Upper lobe of left lung (tissue), 4 donors: ENCODE measurements around the gene TTC33.

Source experiments
- CTCF ChIP-seq, 6 experiments: fragments of 450-650 bp in 4 of 6; fragments of 200-600 bp in 2 of 6; sonication (generic) in 2 of 6; IDR thresholded peaks; one replicate each; pipeline ENCODE4 v1.5.1; 2016 to 2019; ENCODE audit warnings: antibody characterized with exemption in 6 of 6
- POLR2A ChIP-seq, 4 donors: fragments of 450-650 bp; IDR thresholded peaks; one replicate each; pipeline ENCODE4 v1.5.1; 2016 to 2017; ENCODE audit warnings: antibody characterized with exemption in 4 of 4, mild to moderate bottlenecking in 2 of 4
- POLR2AphosphoS5 ChIP-seq, 2 donors: sonication (generic); formaldehyde crosslinking; IDR thresholded peaks; one replicate each; pipeline ENCODE4 v1.5.1; 2017; ENCODE audit warnings: antibody characterized with exemption in 2 of 2

DNA sequence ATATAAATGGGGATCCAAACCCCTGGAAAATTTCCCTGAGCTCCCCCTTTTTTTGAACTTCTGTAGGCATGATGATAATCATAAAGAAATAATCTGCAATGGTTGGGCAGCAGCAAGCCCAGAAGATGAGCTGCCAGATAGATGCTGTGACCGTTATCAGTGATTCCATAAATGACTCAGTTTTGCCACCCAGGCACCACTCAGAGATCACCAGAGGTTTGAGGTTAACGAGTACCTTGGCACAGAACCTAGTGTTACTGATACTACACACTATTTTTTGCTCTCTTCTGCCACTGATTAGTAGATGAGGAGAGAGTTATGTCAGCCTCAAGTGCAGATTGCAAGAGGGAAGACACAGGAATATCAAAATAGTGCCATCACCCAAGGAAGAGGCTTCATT is 275.4 kb downstream of the TTC33 start:
- TF ChIP-seq CTCF (IDR thresholded peaks at IDR 0.05) (no peak), POLR2A (IDR thresholded peaks at IDR 0.05) (no peak), POLR2AphosphoS5 (IDR thresholded peaks at IDR 0.05) (no peak)
